Measurements from ENCODE around the gene SIGLEC1.

SIGLEC1 gene

DNA sequence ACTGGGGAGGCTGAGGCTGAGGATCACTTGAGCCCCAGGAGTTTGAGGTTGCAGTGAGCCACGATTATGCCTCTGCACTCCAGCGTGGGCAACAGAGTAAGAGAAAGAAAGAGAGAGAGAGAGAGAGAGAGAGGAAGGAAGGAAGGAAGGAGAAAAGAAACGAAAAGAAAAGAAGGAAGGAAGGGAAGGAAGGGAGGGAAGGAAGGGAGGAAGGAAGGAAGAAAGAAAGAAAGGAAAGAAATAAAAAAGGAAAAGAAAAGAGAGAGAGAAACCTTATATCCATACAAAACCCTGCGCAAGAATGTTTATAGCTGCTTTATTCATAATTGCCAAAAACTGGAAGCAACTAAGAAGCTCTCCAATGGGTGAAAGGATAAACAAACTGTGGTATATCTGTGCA is 12.0 kb upstream of the SIGLEC1 start:
- no peak for DNase-seq

DNA sequence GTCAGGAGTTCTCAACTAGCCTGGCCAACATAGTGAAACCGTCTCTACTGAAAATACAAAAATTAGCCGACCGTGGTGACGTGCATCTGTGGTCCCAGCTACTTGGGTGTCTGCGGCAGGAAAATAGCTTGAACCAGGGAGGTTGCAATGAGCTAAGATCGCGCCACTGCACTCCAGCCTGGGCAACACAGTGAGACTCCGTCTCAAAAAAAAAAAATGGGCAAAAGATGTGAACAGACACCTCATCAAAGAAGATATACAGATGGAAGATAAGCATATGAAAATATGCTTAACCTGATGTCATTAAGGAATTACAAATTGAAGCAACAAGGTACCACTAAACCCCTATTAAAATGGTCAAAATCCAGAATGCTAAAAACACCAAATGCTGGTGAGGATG is 10.9 kb upstream of the SIGLEC1 start:
- no peak for DNase-seq

DNA sequence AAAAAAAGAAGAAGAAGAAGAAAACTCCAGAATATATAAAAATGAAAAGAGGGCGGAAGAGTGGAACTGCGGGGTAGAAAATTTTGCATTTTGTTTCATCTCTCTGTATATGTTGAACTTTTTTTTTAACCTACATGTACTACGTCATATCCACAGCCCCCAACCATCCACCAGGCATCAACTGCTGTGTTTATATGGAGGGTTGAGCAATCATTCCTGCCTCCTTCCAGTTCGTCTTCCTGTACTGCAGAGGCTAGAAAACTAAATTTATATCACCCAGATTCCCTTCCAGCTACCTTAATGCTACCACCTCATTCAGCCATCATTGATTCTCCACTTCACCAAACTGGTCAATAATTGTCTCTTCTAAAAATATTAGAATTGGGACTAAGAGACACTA is 9.5 kb upstream of the SIGLEC1 start:
- DNase-seq = no peak

DNA sequence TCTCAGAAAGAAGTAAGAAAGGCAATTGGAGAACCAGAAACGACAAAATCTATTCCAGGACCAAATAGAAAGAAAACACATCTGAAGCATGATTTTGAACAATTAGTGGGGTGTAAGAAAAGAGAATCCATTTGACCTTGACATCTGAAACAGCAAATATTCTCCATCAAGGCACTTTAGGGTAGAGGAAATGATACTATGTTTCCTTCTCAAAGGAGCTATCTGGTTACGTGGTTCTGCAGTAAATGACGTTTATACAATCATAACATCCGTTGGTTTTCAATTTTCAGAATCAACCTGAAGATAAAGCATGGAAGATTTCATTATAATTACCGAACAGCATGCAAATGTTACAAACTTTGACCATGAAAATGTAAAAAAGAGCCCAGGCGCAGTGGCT is 8.2 kb upstream of the SIGLEC1 start:
- no peak for DNase-seq

DNA sequence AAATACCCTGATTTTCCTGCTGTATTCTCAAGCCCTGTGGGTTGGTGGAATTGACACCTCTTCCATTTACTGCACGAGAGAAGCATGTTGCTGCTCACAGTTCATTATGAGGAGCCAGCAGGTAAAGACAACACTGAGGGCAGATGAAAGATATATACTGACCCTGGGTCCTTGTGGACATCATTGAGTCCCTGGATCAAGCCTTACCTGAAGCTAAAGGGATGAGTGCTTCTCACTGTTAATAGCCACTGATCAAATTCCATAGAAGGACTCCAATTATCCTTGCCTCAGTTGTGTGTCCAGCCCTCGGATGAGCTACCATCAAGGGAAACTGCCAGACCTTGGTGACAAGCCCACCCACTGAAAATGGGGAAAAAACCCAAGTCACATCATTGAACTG is 7.7 kb upstream of the SIGLEC1 start:
- no peak for DNase-seq

DNA sequence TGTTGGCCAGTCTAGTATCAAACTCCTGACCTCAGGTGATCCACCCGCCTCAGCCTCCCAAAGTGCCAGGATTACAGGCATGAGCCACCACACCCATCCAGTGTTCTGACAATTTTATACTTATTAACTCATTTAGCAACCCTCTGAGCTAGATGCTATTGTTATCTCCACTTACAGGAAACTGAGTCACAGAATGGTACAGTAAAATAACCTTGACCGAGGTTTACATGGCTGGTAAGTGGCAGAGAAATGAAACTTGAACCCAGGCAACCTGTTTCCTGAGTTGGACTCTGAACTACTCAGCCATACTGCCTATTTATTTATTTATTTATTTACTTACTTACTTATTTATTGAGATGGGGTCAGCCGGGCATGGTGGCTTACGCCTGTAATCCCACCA is 6.6 kb upstream of the SIGLEC1 start:
- DNase-seq = no peak

DNA sequence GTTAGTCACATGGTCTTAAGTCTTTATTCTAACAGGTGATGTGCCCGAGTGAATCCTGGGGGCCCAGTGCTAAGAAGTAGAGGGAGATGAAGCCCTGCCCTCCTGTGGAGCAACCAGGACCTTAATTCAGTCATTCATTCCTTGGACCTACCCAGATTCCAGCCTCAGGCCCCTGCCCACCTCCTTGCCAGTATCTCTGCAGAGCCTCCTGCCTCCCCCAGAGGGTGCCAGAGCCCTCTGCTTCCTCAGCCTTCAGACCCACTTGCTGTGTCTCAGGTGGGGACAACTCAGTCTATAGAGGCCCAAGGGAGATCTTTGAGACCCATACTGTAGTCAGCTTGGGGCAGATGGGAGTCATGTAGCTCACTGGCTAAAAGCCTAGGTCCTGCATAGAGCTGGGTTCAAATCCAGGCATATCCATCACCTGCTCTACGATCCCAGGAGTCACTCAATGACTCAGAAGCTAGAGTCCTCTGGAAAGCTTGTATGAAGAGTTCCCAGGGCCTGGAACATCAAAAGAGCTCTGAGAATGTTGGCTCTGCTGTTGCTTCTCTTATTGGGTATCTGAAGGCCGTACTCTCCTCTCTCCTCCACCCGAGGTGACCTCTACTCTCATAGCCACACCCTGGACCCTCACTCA is 3.9 kb upstream of the SIGLEC1 start:
- DNase-seq = no peak

DNA sequence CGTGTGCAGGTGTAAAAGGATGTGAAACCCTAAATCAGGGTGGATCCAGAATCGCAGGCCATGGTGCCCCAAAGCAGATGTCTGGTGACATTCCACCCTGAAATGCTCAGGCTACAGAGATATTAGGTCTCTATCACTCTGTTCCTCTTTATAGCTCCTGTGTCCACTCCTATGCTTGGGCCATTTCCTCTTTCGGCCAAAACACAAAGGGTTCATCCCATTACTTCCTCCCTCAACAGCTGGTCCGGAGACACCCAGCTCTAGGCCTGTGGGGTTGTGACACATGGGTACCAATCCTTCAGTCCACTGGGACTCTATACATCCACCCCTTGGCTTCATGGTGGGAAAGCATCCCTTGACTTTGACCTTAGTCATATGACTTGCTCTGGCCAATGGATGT is 1.7 kb upstream of the SIGLEC1 start:
- DNase-seq = no peak

DNA sequence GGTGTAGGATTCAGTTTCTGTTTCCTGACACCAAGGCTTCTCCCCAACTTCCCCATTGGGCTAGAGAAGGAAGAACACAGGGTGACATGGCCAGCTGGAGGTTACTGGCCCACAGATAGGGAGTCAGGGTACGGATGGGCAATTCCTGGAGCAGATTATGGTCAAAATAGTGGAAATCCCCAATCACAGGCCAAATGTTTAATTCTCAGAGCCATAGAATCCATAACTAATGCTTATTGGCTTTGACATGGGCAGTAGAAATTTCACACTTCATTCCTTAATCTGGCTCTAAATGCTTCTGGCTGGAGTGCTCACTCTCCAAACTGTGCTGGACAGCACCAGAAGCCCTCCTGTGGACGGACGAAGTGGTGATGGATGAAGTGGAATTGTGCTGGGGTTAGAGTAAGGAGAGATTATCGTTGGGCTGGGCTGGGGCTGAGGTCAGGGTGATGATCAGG is 887 bp downstream of the SIGLEC1 start:
- DNase-seq = no peak

DNA sequence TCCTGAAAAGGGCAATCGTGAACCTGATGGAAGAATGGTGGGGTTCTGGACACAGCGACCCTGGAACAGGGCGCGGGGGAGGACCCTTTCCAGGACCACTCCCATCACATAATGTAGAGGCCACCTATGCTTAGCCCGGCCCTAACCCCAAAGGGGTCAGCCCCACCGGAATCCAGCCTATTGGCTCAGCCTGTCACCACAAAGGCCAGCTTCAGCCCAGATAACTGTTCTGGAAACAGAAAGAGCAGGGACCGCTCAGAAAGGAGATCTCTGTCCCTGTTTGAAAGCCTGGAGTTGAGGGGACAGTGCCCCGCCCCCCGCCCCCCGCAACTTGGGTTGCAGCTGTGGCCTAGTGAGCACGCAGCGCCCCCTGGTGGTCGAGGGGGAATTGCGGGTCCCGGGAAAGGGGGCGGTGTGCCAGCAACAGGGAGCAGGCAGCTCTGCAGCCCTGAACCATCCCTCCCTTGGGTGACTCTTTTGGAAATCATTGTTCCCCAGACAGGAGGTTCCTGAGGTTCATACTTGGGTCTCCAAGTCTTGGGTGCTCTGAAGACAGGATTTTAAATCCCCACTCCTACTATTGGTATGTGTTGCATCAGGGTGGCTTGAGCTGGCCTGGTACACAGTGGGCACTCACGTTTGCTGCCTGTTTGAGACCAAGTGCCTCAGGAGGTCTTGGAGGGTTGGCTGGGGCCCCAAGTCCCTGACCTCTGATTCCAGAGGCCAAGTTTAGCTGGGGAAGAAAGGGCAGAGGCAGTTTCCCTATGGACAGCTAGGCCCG is 1.5 kb downstream of the SIGLEC1 start:
- peak; percentile 6 for DNase-seq

DNA sequence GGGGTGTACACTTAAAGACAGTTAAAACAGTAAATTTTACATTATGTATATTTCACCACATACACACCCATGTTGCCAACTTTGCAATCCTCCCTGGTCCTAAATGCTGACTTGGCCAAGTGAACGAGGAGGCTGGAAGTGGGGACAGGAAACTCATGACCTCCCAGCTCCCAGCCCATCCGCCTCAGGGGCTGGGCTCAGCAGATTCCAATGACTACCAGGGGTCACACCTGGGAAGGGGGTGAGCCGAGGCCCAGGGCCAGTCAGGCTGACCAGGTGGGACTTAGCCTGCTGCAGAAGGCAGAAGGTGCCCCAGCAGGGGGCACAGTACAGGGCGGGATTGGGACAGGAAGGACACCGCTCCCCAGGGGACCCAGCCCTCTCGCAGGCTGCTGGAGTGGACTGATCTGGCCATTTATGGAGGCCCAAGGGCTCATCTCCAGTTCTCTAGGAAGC is 2.4 kb downstream of the SIGLEC1 start:
- no peak for DNase-seq

DNA sequence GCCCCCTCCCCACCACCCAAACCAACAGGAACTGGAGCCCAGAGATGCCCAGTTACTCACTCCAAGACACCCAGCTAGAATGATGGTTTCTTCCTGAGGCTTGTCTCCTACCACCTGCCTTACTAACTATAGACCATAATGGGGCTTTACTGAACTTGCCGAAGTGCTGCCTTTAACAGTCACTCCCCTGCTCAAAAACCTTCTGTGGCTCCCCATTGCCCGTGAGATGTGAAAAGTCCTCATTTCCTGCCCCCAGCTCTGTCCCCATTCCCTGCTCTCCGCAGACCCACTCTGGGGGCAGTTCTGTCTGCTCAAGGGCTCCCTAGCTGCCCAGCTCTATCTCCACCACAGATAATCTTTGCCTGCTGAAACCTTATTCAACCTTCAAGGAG is 4.9 kb downstream of the SIGLEC1 start:
- no peak for DNase-seq

DNA sequence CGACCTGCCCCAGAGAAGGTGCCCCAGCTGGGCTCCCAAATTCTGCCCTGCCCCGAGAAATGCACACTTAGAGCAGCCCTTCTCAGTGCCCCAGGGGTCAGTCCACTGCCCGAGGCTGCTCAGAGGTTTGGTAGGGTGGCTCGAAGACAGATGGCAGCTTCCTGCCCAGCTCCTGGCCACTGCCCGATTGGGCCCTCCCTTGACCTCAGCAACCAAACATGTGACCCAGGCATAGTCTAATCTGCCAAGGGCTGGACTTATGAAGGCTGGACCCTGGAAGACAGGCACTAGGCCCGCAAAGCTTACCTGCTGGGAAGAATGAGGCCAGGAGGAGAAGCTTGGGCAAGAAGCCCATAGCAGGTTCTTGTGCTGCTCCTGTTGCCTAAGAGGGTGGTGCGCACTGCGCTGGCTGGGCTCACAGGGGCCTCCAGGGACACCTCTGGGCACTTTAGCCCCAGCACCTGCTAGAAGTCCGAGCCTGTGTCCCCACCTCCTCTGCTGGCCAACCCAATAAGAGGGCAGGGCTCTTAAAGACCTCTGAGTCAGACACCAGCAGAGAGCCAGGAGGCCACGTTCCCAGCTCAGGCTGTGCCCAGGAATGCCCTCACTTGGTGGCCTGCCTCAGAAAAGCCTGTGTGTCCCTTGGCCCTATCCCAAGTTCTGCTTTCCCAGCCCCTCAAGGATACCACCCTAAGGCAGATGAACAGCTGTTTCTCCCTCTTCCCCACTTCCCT is 5.5 kb downstream of the SIGLEC1 start:
- DNase-seq = no peak

DNA sequence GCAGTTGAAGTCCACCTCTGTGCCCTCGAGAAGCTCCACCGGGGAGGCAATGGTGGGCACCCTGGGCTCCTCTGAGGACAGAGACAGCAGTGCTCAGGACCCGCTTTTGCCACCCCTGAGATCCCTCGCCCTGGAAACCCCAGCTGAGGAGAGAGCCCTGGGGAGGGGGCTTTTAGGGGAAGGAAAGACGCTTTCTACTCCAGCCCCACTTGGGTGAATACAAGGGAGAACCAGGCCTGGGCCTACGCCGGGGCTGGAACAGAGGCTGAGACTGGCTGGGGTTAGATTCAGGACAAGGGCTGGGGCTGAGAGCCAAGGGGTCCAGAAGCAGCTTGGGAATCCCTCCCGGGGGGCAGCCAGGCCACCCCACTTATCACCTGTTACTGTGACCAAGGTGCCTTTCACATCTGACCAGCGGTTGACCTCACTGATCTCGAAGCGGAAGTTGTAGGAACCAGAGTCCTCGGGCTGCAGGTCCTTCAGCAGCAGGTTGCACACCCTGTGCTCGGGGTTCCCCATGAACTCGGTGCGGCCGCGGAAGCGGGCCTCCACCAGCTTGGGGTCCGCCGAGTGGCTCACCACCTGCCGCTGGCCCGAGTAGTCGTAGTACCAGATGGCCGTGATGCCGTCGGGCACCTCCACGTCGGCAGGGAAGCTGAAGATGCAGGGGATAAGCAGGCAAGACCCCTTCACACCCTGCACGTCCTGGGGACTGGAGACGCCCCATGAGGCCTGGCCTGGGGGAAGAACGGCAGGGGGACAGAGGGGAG is 6.2 kb downstream of the SIGLEC1 start:
- DNase-seq = no peak

DNA sequence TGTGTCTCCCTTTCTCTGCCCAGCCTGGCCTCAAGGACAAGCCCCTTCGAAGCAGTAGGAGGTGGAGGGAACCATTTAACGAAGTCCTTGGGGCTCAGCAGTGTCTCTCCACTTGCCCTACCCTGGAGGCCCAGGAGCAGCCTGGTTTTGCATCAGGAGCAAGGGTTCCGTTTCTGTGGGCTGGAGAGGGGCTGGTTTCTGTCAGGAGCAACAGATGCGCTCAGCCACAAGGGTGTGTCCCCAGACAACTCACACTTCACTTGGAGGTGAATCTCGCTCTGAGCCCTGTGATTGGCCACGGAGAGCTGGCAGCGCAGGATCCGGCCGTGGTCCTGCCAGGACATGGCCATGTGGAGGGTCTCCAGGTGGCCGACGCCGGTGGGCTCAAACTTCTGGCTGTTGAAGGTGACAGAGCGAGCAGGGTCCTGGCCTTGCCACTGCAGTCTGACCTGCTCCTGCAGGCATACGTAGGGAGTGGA is 6.9 kb downstream of the SIGLEC1 start:
- DNase-seq = no peak

DNA sequence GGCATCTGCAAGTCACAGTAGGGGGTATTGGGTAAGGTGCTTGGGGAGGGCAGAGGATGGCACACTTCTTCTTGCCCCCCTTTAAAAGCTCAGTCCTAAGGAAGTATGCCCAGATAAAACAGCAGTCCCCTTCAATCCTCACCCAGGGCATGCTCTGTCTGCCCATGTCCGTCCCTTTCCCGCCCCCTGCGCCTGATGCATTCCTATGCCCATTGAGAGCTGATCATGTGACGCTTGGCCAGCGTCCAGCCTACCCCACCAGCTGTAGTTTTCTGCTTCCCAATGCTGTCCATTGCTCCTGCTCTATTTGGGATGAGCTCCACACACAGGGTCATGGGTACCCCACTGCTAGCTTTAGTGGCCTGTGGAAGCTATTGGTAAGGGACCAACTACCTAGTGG is 8.3 kb downstream of the SIGLEC1 start:
- DNase-seq = no peak

DNA sequence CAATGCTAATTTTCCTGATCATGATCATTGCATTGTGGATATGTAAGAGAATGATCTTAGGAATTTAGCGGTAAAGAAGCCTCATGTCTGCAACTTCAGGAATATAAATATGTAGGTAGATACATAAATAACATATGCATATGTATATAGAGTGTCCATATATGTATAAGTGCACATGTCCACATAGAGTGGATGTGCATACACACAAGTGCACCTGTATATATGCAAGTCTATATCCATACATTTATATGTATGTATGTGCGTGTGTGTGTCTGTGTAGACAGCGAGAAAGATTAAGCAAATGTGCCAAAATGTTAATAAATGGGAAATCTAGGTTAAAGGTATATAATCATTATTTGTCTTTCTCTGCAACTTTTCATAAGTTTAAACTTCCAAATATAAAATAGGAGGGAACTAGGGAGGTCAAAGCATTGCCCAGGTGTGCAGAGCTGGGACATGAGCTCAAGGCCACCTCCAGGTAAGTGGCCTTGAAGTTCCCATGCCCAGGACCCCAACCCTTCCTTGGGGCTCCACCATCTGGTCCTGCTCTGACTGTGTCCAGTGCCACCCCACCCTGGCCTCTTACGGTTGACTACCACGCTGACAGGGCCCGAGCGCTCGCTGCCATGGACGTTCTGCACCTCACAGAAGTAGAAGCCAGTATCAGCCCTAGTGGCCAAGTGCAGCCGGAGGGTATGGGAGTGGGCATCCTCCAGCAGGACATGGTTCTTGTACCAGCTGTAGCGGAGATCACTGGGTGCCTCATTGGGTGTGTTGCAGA is 9.6 kb downstream of the SIGLEC1 start:
- DNase-seq = no peak

DNA sequence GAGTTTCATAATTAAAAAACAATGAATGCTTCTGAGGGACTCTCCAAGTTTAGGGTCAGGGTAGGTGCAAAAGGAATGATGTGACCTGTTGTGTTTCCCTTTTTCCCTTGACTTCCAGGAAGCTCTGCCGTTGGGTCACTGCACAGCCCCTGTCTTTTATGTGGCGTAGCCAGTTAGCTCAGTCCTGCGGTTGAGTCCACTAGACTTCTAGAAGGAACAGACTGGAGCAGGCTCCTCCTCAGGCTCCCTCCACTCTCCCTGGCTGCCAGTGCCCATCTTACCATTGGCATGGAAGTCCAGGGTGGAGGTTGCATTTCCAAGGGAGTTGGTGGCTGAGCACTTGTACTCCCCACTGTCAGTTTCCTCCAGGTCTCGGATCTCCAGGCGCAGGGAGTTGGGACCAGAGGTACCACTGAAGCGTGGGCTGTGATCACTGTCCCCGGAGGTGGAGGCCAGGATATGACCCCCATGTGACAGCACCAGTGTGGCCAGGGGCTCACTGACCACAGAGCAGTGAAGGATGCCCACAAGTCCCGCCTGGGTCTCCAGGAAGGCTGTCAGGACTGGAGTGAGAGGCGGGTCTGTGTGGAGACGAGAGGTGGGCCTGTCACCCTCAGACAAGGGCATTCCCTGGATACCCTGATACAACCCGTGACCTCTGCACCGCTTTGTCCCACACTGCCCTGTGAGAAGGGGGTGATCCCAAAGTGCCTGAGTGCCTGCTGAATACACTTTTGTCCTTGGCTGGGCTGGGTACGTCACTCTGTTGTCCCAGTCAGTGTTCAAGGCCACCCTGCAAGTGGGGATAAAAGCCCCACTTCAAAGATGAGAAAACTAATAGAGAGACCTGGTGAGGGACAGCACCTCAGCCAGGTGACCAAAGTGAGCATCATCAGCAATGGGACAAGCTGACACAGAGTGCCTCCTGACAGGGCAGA is 11.1 kb downstream of the SIGLEC1 start:
- DNase-seq = no peak

DNA sequence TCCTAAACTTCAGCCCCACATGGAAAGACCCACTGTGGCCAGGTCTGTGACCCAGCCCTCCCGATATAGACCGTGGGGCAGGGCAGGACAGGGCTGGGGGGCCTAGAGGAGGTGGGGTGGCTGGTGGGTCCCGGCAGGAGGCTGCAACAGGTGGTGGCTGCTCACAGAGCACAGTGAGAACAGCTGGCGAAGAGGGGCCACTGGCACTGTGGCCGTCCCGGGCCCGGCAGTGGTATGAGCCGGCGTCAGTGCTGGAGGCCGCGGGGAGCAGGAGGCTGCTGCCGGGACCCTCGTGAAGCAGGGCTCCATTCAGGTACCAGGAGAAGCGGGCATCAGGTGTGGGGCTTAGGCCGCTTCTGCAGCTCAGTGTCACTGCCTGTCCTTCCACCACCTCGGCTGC is 13.4 kb downstream of the SIGLEC1 start:
- DNase-seq = no peak

DNA sequence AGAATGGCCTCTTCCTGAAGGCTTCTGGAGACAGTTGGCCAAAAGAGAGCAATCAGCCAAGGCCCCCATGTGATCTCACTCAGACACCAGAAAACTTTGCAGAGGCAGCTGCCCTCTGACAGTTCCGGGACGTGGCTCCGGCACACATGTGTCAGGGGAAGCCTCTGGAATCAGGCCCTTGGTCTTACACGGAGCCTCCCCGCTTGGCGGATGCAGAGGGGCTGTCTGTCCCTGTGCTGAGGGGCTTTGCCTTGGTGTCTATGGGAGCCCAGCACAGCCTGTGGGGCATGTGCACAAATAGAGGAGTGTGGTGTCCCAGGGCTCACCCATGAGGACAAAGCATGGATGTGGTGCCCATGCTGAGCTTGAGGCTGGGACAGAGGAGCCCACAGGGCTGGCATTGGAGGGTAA is 13.8 kb downstream of the SIGLEC1 start:
- DNase-seq = no peak
